HEK293 (cell line): ENCODE data around the gene NR1I2.

Experiments used
- CTCF ChIP-seq: fragments of 450-650 bp; formaldehyde crosslinking; IDR thresholded peaks from 2 replicates; pipeline ENCODE4 v1.5.1; 2016; ENCODE audit warnings: missing biosample characterization, missing genetic modification characterization
- ELK4 ChIP-seq: IDR thresholded peaks from 2 replicates; pipeline ENCODE4 v1.6.1; 2011; ENCODE audit warnings: mild to moderate bottlenecking, low read depth, low read length, borderline replicate concordance
- PRDM2 ChIP-seq: fragments of 450-650 bp; formaldehyde crosslinking; IDR thresholded peaks from 2 replicates; pipeline ENCODE4 v1.5.1; 2016; ENCODE audit warnings: missing biosample characterization, missing genetic modification characterization, borderline replicate concordance
- ZEB2 ChIP-seq: fragments of 450-650 bp; formaldehyde crosslinking; IDR thresholded peaks from 2 replicates; pipeline ENCODE4 v1.5.1; 2016; ENCODE audit warnings: missing biosample characterization, missing genetic modification characterization

- TF ChIP-seq ELK4: no peak
- TF ChIP-seq CTCF (tag by site-specific recombination): no peak
- no peak for TF ChIP-seq PRDM2
- TF ChIP-seq ZEB2 (tag by site-specific recombination): no peak
Measured at GRCh38 chr3:119800844-119801243, 18.9 kb downstream of the NR1I2 start.
